ENCODE data around the gene SMIM12.

The SMIM12 gene

DNA sequence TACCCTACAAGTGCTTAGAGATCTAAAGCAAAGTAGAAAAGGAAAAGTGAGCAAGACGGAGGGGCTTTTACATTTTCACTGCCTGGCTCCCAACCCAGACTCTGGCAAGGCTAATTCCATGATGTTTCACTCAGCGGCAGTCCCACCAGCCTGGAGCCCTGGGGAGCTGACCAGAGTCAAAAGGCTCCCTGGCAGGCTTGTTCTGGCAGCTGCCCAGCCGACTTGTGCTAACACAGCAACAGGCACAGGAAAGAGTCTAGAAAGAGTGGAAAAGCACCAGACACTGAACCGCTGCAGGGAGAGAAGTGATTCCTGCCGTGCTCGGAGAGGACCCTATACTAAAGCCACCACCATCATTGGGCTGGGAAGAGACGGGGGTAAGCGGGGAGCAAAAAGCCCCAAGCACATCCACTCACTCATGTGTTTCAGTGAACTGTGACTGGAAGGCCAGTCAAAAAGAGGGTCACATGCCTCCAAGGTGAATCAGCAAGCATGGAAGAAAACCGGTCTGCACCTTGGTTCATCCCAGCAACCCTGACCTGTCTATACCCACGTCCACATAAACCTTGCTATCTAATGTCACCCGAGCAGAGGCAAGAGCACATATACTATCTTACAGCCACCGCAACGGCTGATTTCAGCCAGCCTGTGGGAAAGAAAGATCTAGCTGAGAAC is 8.0 kb downstream of the SMIM12 start:
- H3K9ac ChIP-seq = no peak overlapping the region
- no peak for TF ChIP-seq CTCF (IDR thresholded peaks at IDR 0.05)
- no peak overlapping the region for H2AFZ ChIP-seq
- H3K4me3 ChIP-seq (ENCODE audit: low read depth, low read length) = no peak overlapping the region
- H3K4me1 ChIP-seq = no peaks in the 10 kb centered on the region
- H3K27me3 ChIP-seq (ENCODE audit: control insufficient read depth, insufficient read depth, low read length) = no peaks in the 10 kb centered on the region
- H3K4me2 ChIP-seq (ENCODE audit: low read length) = peak overlapping the region; percentile 54
- no peaks in the 10 kb centered on the region for H3K9me3 ChIP-seq (ENCODE audit: control insufficient read depth, low read length)
- H3K27ac ChIP-seq = peak overlapping the region; percentile 11
- H3K36me3 ChIP-seq (ENCODE audit: control insufficient read depth, insufficient read depth, low read length) = no peaks in the 10 kb centered on the region
- H3K79me2 ChIP-seq = peaks cover 8% of the 10 kb centered on the region

DNA sequence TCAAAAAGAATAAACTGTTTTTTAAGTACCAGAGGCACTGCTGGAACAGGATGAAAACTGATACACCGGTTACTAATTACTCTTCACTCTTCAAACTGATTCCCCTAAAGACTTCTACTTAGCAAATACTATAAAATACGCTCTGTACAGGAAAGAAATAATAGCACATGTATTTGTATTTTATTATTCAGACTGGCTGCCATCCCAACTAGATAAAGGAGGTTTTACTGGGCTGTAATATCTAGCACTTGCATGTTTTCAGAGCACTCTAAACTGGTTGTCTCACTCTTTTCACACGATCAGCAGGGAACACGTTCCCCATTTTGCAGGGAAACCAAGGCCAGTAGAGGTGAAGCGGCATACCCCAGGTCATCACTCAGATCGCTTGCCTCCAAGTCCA is 9.2 kb downstream of the SMIM12 start:
- H3K9ac ChIP-seq = no peak overlapping the region
- no peak for TF ChIP-seq CTCF (IDR thresholded peaks at IDR 0.05)
- no peak overlapping the region for H3K27ac ChIP-seq
- H3K4me3 ChIP-seq (ENCODE audit: low read depth, low read length) = no peak overlapping the region
- no peak overlapping the region for H3K4me2 ChIP-seq (ENCODE audit: low read length)
- H2AFZ ChIP-seq = no peak overlapping the region
- H3K4me1 ChIP-seq = no peaks in the 10 kb centered on the region
- peaks cover 11% of the 10 kb centered on the region for H3K79me2 ChIP-seq
- H3K9me3 ChIP-seq (ENCODE audit: control insufficient read depth, low read length) = no peaks in the 10 kb centered on the region
- H3K36me3 ChIP-seq (ENCODE audit: control insufficient read depth, insufficient read depth, low read length) = no peaks in the 10 kb centered on the region
- no peaks in the 10 kb centered on the region for H3K27me3 ChIP-seq (ENCODE audit: control insufficient read depth, insufficient read depth, low read length)

DNA sequence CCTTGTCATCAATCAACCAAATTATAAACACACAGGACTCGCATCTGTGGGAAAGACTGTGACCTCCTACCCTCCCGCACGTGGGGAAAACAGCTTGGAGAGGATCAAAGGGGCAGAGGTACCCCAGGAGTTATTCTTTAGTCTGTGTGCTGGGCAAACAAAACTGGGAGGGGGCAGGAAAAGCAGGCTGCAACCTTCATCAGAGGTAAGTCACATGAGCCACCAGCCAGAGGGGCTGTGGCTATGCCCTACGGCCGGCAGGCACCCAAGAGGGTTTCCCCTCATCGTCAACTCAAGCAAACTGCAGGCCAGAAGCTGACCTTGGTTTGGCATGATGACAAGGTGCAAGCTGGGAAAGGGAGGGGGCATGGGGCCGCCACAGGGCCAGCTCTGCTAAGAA is 12.5 kb downstream of the SMIM12 start:
- no peak overlapping the region for H3K27ac ChIP-seq
- no peak overlapping the region for H3K9ac ChIP-seq
- H3K36me3 ChIP-seq (ENCODE audit: control insufficient read depth, insufficient read depth, low read length) = no peaks in the 10 kb centered on the region
- H3K4me1 ChIP-seq = no peaks in the 10 kb centered on the region
- no peak for TF ChIP-seq CTCF (IDR thresholded peaks at IDR 0.05)
- no peak overlapping the region for H3K4me2 ChIP-seq (ENCODE audit: low read length)
- no peak overlapping the region for H3K4me3 ChIP-seq (ENCODE audit: low read depth, low read length)
- H2AFZ ChIP-seq = no peak overlapping the region
- no peaks in the 10 kb centered on the region for H3K27me3 ChIP-seq (ENCODE audit: control insufficient read depth, insufficient read depth, low read length)
- peaks cover 11% of the 10 kb centered on the region for H3K79me2 ChIP-seq
- no peaks in the 10 kb centered on the region for H3K9me3 ChIP-seq (ENCODE audit: control insufficient read depth, low read length)

DNA sequence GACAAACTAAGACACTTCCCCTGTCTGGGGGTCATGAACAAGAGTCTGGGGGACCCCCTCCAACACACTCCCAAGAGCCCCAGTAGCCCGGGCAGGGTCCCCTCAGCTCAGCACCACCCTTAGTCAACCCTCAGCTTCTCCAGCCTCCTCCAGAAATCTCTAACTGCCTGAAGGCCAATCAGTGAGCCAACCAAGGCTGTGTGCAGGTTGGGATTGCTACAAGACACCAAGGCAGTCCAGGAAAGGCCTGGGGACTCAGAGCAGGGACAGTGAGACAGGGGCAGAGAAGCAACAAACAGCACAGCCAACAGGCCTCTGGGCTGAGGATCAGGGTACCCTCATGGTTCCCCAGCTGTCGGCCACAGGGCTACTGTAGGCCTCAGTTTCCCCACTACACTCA is 13.3 kb downstream of the SMIM12 start:
- H3K27me3 ChIP-seq (ENCODE audit: control insufficient read depth, insufficient read depth, low read length) = no peaks in the 10 kb centered on the region

More for the DNA sequence above, 13.3 kb downstream of the SMIM12 start:
- Histone ChIP-seq H3K9ac (no peak overlapping the region), H3K27ac (no peak overlapping the region), H3K36me3 (ENCODE audit: control insufficient read depth, insufficient read depth, low read length) (no peaks in the 10 kb centered on the region), H3K9me3 (ENCODE audit: control insufficient read depth, low read length) (no peaks in the 10 kb centered on the region), H3K4me1 (no peaks in the 10 kb centered on the region), H2AFZ (no peak overlapping the region), H3K79me2 (peaks cover 11% of the 10 kb centered on the region), H3K4me3 (ENCODE audit: low read depth, low read length) (no peak overlapping the region), H3K4me2 (ENCODE audit: low read length) (no peak overlapping the region)
- no peak for TF ChIP-seq CTCF (IDR thresholded peaks at IDR 0.05)

All from parathyroid adenoma (tissue), 2 donors.